OCI-LY3 (cell line): Measurements from ENCODE around the gene SFXN5.

Source experiments
- H2AFZ ChIP-seq: fragments of 200-600, 300-600 bp; shearing (Covaris generic); 2 replicates; pipeline ENCODE4 v1.6.0; 2014; ENCODE audit warnings: antibody characterized with exemption, low read depth, low read length
- H3K27ac ChIP-seq: fragments of 200-600, 300-600 bp; sonication (generic); 2 replicates; pipeline ENCODE4 v1.5.1; 2014; ENCODE audit warnings: mild to moderate bottlenecking, low read length, moderate library complexity, mixed read lengths
- H3K27me3 ChIP-seq: fragments of 200-600, 300-600 bp; sonication (generic); 2 replicates; pipeline ENCODE4 v1.6.1; 2014; ENCODE audit warnings: low read depth, low read length, mixed read lengths
- H3K36me3 ChIP-seq: fragments of 200-600, 300-600 bp; sonication (generic); replicated peaks from 2 replicates; pipeline ENCODE3; 2014; ENCODE audit warnings: low read depth, low read length, mixed read lengths
- H3K4me1 ChIP-seq: fragments of 300-600, 200-600 bp; sonication (generic); 2 replicates; pipeline ENCODE4 v1.6.1; 2014; ENCODE audit warnings: low read length, mixed read lengths
- H3K4me2 ChIP-seq: fragments of 200-600, 300-600 bp; sonication (generic); 2 replicates; pipeline ENCODE4 v1.6.1; 2014; ENCODE audit warnings: low read length, mixed read lengths
- H3K4me3 ChIP-seq: fragments of 300-600, 200-600 bp; sonication (generic); 2 replicates; pipeline ENCODE4 v1.5.1; 2014; ENCODE audit warnings: antibody characterized with exemption, mild to moderate bottlenecking, low read length, moderate library complexity
- H3K79me2 ChIP-seq: fragments of 300-600, 200-600 bp; shearing (Covaris generic); 2 replicates; pipeline ENCODE4 v1.6.1; 2014; ENCODE audit warnings: mild to moderate bottlenecking, low read length, mixed read lengths
- H3K9ac ChIP-seq: fragments of 300-600, 200-600 bp; shearing (Covaris generic); 2 replicates; pipeline ENCODE4 v1.6.0; 2014; ENCODE audit warnings: mild to moderate bottlenecking, low read length, moderate library complexity
- H3K9me3 ChIP-seq: fragments of 200-600, 300-600 bp; shearing (Covaris generic); 2 replicates; pipeline ENCODE4 v1.6.1; 2014; ENCODE audit warnings: low read length, mixed read lengths; ENCODE audit not compliant: insufficient read depth
- H4K20me1 ChIP-seq: fragments of 200-600, 300-600 bp; sonication (generic); 2 replicates; pipeline ENCODE4 v1.6.1; 2016; ENCODE audit warnings: low read length, mixed read lengths; ENCODE audit not compliant: insufficient read depth
- CTCF ChIP-seq: fragments of 200-600, 300-600 bp; sonication (generic); IDR thresholded peaks from 2 replicates; pipeline ENCODE4 v1.5.1; 2014; ENCODE audit warnings: antibody characterized with exemption, low read length, low read depth
- EZH2phosphoT487 ChIP-seq: fragments of 200-600 bp; shearing (Covaris generic); IDR thresholded peaks from 2 replicates; pipeline ENCODE4 v1.6.1; 2018; ENCODE audit warnings: antibody characterized with exemption, mixed run types, low read depth

SFXN5 gene

GRCh38 chr2:73075477-73076373 lies 4.2 kb upstream of the SFXN5 start:
- peaks cover 16% of the 10 kb centered on the region for H3K27me3 ChIP-seq
- no peaks in the 10 kb centered on the region for H4K20me1 ChIP-seq
- H3K27ac ChIP-seq, result no peak overlapping the region

GRCh38 chr2:73074110-73075069 lies 2.9 kb upstream of the SFXN5 start:
- TF ChIP-seq CTCF, result no peak
- no peak for TF ChIP-seq EZH2phosphoT487
- no peaks in the 10 kb centered on the region for H3K36me3 ChIP-seq
- no peak overlapping the region for H2AFZ ChIP-seq
- peaks cover 13% of the 10 kb centered on the region for H3K27me3 ChIP-seq
- no peak overlapping the region for H3K9ac ChIP-seq
- H4K20me1 ChIP-seq, result no peaks in the 10 kb centered on the region
- H3K4me3 ChIP-seq, result no peak overlapping the region
- no peak overlapping the region for H3K4me2 ChIP-seq
- peaks cover 8% of the 10 kb centered on the region for H3K4me1 ChIP-seq
- H3K27ac ChIP-seq, result no peak overlapping the region
- peaks cover 12% of the 10 kb centered on the region for H3K79me2 ChIP-seq
- H3K9me3 ChIP-seq, result no peaks in the 10 kb centered on the region

More at GRCh38 chr2:73075477-73076373, 4.2 kb upstream of the SFXN5 start:
- no peak for TF ChIP-seq EZH2phosphoT487
- no peak for TF ChIP-seq CTCF
- Histone ChIP-seq H3K4me1 (no peaks in the 10 kb centered on the region; the same call in 1 of the 2 replicates), H3K4me3 (no peak overlapping the region), H3K36me3 (no peaks in the 10 kb centered on the region), H3K9ac (no peak overlapping the region), H3K79me2 (no peaks in the 10 kb centered on the region), H3K9me3 (no peaks in the 10 kb centered on the region), H2AFZ (no peak overlapping the region), H3K4me2 (no peak overlapping the region)

GRCh38 chr2:73072416-73072815 lies 904 bp upstream of the SFXN5 start:
- H3K27me3 ChIP-seq, result no peaks in the 10 kb centered on the region; the same call in 1 of the 2 replicates
- H3K4me1 ChIP-seq, result peaks cover 9% of the 10 kb centered on the region
- H3K79me2 ChIP-seq, result peaks cover 16% of the 10 kb centered on the region
- H3K27ac ChIP-seq, result no peak overlapping the region
- peak overlapping the region; percentile 90 for H3K4me2 ChIP-seq
- peak overlapping the region; percentile 95 for H3K9ac ChIP-seq
- H3K36me3 ChIP-seq, result no peaks in the 10 kb centered on the region
- peak overlapping the region; percentile 85 for H3K4me3 ChIP-seq
- TF ChIP-seq EZH2phosphoT487, result no peak
- TF ChIP-seq CTCF, result no peak
- H3K9me3 ChIP-seq, result no peaks in the 10 kb centered on the region
- peak overlapping the region; percentile 75 for H2AFZ ChIP-seq
- H4K20me1 ChIP-seq, result no peaks in the 10 kb centered on the region

GRCh38 chr2:73072129-73072395 lies 550 bp upstream of the SFXN5 start:
- no peaks in the 10 kb centered on the region for H4K20me1 ChIP-seq
- peaks cover under 1% of the 10 kb centered on the region for H3K36me3 ChIP-seq
- H3K4me3 ChIP-seq, result peak overlapping the region; percentile 85
- H3K27me3 ChIP-seq, result no peaks in the 10 kb centered on the region; the same call in 1 of the 2 replicates
- H2AFZ ChIP-seq, result peak overlapping the region; percentile 75
- peaks cover 9% of the 10 kb centered on the region for H3K4me1 ChIP-seq
- no peaks in the 10 kb centered on the region for H3K9me3 ChIP-seq
- peak overlapping the region; percentile 90 for H3K4me2 ChIP-seq
- peaks cover 16% of the 10 kb centered on the region for H3K79me2 ChIP-seq
- peak overlapping the region; percentile 95 for H3K9ac ChIP-seq
- peak overlapping the region; percentile 82; the same call in 1 of the 2 replicates for H3K27ac ChIP-seq
- TF ChIP-seq CTCF (no peak), EZH2phosphoT487 (no peak)
